ENCODE data around the gene SEC16A.

SEC16A gene

DNA sequence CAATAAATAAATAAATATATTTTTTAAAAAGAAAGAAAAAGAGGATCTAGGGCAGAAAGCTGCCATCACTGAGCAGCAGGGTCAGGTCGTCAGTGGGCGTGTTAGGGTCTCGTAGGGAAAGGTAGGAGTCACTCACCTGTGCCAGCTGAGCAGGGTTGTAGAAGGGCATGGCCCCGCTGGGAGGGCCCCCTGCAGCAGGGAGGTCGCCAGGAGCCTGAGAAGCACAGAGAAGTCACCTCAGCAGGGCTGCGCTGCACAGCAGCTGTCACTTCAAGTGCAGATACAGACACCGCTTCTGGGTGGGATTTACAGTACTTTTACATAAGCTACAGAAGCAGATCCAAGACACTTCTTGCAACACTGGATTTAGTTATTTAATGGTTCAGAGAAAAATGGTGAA, 39.2 kb downstream of the SEC16A start:
- H3K4me3 ChIP-seq (replicated peaks in 1 of 2; ENCODE audit: low read depth in 2 of 2, low read length in 2 of 2) = no peak overlapping the region
- TF ChIP-seq, protein P1, sequence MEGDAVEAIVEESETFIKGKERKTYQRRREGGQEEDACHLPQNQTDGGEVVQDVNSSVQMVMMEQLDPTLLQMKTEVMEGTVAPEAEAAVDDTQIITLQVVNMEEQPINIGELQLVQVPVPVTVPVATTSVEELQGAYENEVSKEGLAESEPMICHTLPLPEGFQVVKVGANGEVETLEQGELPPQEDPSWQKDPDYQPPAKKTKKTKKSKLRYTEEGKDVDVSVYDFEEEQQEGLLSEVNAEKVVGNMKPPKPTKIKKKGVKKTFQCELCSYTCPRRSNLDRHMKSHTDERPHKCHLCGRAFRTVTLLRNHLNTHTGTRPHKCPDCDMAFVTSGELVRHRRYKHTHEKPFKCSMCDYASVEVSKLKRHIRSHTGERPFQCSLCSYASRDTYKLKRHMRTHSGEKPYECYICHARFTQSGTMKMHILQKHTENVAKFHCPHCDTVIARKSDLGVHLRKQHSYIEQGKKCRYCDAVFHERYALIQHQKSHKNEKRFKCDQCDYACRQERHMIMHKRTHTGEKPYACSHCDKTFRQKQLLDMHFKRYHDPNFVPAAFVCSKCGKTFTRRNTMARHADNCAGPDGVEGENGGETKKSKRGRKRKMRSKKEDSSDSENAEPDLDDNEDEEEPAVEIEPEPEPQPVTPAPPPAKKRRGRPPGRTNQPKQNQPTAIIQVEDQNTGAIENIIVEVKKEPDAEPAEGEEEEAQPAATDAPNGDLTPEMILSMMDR (IDR thresholded peaks at IDR 0.05; ENCODE audit: low read depth, low read length) = no peak
- no peak for DNase-seq (ENCODE audit: low read depth in 2 of 2)

DNA sequence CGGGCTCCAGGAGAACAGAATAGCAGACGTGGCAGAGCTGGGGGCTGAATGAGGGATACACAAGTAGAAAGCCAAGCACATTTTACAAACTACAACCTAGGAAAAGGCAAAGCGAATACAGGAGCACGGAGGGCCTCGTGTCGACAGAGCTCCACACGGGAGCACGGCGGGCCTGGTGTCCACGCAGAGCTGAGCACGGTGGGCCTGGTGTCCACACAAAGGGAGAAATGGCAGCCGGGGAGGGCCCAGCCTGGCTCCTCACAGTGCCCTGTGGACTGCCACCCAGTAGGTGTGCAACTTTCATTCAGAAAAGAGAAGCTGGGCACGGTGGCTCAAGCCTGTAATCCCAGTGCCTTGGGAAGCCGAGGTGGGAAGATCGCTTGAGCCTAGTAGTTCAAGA, 39.8 kb downstream of the SEC16A start:
- no peak overlapping the region for H3K4me3 ChIP-seq (replicated peaks in 1 of 2; ENCODE audit: low read depth in 2 of 2, low read length in 2 of 2)
- no peak for DNase-seq (ENCODE audit: low read depth in 2 of 2)
- TF ChIP-seq, protein P1 (IDR thresholded peaks at IDR 0.05; ENCODE audit: low read depth, low read length) = no peak

DNA sequence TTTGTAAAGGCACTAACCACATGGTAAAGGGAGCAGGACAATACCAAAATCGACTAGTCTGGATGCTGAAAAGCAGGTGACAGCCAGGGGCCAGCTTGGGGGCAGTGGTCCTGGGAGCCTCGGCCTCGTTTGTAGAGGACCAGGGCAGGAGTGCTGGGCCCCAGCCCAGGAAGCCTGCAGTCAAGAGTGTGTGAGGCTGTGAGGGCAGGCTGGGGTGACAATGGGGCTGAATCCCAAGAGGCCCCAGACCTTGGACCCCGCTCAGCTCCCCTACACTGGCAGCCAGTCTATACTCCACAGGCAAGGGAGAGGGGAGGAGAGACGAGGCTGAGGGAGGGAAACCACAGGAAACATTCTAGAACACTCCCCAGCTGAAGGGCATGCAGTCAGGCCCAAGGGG, 40.6 kb downstream of the SEC16A start:
- TF ChIP-seq, protein P1 (IDR thresholded peaks at IDR 0.05; ENCODE audit: low read depth, low read length) = no peak
- no peak overlapping the region for H3K4me3 ChIP-seq (replicated peaks in 1 of 2; ENCODE audit: low read depth in 2 of 2, low read length in 2 of 2)
- DNase-seq (ENCODE audit: low read depth in 2 of 2) = no peak

DNA sequence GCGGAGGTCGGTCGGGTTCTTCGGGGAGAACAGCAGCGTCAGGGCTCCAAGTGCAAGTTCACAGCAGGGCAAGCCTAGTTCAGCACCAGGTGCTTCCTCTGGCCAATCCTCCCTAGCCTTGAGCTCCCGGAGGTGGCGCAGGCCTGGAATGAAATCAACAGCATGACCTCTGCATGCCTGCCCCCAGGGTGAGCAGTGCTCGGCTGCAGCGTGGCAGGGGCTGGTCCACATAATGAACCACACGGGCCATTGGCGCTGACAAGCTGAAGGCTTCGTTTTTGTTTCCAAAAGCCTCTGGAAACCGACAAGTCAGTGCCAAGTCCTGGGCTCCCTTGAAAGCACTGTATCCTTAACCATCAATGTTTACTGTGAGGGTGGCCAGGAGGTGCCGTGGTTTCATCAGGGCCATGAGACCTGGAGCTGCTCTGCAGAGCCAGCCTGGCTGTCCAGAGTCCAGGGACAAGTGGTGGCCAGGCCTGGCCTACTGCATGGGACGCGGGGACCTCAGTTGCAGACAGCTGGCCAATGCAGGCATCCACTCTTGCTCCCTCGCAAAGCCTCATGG, 41.1 kb downstream of the SEC16A start:
- TF ChIP-seq, protein P1 (IDR thresholded peaks at IDR 0.05; ENCODE audit: low read depth, low read length) = no peak
- H3K4me3 ChIP-seq (replicated peaks in 1 of 2; ENCODE audit: low read depth in 2 of 2, low read length in 2 of 2) = no peak overlapping the region

DNA sequence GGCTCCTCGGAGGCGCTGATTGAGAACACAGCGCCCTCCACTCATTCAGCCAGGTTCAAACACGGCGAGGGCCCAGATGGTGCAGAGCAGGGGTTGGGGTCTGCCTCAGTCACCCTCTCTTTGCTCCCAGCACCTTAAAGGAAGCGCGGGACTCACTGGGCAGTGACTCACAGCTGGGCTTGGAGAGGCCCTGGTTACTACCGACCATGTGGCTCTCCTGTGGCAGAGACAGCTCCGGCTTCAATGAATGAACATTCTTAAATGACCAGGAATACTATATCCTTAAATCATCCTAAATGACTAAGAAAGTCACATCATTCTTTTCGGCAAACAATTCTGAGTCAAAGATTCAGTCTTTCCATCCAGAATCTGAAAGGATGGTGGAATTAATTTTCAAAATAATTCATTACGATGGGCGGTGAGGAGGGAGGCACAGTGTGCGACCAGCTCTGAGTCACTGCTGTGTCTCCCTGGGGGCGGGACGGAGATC, 41.6 kb downstream of the SEC16A start:
- DNase-seq (ENCODE audit: low read depth in 2 of 2) = peak in 1 of 2 donors; percentile 32
- no peak overlapping the region for H3K4me3 ChIP-seq (replicated peaks in 1 of 2; ENCODE audit: low read depth in 2 of 2, low read length in 2 of 2)
- TF ChIP-seq, protein P1 (IDR thresholded peaks at IDR 0.05; ENCODE audit: low read depth, low read length) = no peak

More for the DNA sequence above, 41.1 kb downstream of the SEC16A start:
- no peak for DNase-seq (ENCODE audit: low read depth in 2 of 2)

DNA sequence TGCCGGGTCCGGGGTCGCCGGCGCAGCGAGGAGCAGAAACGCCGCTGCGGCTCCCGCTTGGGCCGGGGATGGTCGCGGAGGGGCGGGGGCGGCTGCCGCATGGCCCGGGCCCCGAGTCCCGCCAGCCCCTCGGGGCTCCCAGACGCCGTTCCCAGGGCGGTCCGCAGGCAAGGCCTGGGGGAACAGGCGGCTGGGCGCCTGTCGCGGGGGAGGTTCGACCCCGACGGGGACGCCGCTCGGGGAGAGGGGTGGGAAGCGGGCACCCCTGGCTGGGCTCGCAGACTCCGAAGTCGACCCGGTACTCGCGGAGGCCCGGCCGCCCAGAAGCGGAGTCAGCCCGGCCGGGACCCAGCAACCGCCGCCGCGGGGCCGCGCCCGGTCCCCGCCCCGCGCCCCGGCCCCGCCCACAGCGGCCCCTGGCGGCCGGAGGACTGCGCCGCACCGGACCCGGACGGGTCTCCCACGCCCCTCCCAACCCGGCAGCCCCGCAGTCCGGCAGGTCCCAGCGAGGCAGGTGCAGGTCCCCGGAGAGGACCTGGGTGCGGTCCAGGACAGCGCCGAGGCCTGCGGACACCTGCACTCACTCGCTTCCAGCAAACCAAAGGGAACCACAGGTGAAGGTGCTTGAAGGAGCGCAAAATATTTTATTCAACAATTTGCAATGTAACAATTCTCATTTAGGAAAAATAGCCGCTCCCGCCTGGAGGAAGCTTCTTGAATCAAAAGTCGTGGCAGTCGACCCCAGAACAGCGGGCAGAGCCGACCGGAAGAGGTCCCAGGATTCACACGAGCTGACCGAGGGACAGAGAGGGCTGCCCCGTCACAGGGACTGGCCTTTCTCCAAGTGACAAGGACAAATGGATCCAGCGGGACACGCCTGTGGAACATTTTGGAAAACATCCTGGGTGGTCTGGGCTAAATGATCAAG, 43.1 kb downstream of the SEC16A start, which contains the start of gene INPP5E:
TSS of gene INPP5E (minus strand) at position 365 of the 928 bp plus-strand sequence. CDS start 426 bp downstream, outside the sequence.
- DNase-seq (ENCODE audit: low read depth in 2 of 2) = peak; percentile 70 to 78
- TF ChIP-seq, protein P1 (IDR thresholded peaks at IDR 0.05; ENCODE audit: low read depth, low read length) = peak; percentile 33
- H3K4me3 ChIP-seq (replicated peaks in 1 of 2; ENCODE audit: low read depth in 2 of 2, low read length in 2 of 2) = peak within 1 kb of the TSS; percentile 74 to 76

All from cardiac fibroblast (primary cell).